Pancreas (tissue), 10 donors: ENCODE measurements around the gene C17orf78. TPM values are rescaled to one million over a fixed set of nuclear protein-coding genes. Genes with fewer than 3 reads are reported as not detected.

ENCODE experiments used
- ATAC-seq, 4 donors: fragments of 200-7000 bp; cut with Tn5 transposase; one replicate each; pipeline versions ENCODE4 v1.8.0 to v1.9.1; 2020; ENCODE audit warnings: mild to moderate bottlenecking in 4 of 4, moderate library complexity in 4 of 4
- DNase-seq, 6 donors: peaks; one replicate each; pipeline ENCODE4 v3.0.0-alpha.2; 2020
- FAIRE-seq: peaks from 2 replicates; lab custom pipeline; 2012; peaks lifted over from hg19 to GRCh38; lab: Jason Lieb, UNC
- H3K27ac ChIP-seq, 4 donors: fragments of 200-600 bp; sonication (generic); 1 replicate in 3 of 4; 2 replicates in 1 of 4; pipeline versions ENCODE4 v1.5.0 to v1.8.0; 2020
- H3K27me3 ChIP-seq, 4 donors: fragments of 200-600 bp; one replicate each; pipeline ENCODE4 v1.8.0; 2021
- H3K36me3 ChIP-seq, 3 donors: fragments of 200-600 bp; sonication (generic) in 1 of 3; one replicate each; pipeline versions ENCODE4 v1.5.0 to v1.8.0; 2020 to 2021
- H3K4me1 ChIP-seq, 3 donors: fragments of 200-600 bp; one replicate each; pipeline ENCODE4 v1.8.0; 2021
- H3K4me3 ChIP-seq, 4 donors: fragments of 200-600 bp; sonication (generic) in 2 of 4; one replicate each; pipeline versions ENCODE4 v1.5.0 to v1.8.0; 2020 to 2021
- H3K9me3 ChIP-seq, 4 donors: fragments of 200-600 bp; one replicate each; pipeline ENCODE4 v1.8.0; 2021
- CTCF ChIP-seq, 4 donors: fragments of 200-600 bp; sonication (generic) in 3 of 4; IDR thresholded peaks; one replicate each; pipeline versions ENCODE4 v1.5.0 to v1.8.0; 2021; ENCODE audit warnings: antibody characterized with exemption in 4 of 4
- WGBS, 2 donors: extraction: QIAGEN DNeasy Blood & Tissue Kit; methylation state at CpG; one replicate each; pipeline ENCODE4 v1.1.7; 2013; 5-methylcytosine and 5-hydroxymethylcytosine counted together
- intact Hi-C, 3 donors: fragments of 100-400 bp; cut with DNase I; formaldehyde crosslinking; loops; one replicate each; pipeline versions ENCODE4 v1.11.1 to v1.14.2; 2022
- polyA plus RNA-seq, 2 donors: library from polyadenylated mRNA; stranded (reverse); fragments of 200-250 nt; gene quantifications; one replicate each; pipeline ENCODE4 v1.2.3, GENCODE V29; 2013
- total RNA-seq, 6 donors: library from RNA; stranded (reverse); fragmentation: NEBNext Ultra II Directional in 4 of 6; extraction: Animal tissue kit (Norgen Biotek cat#: 25700) in 4 of 6; gene quantifications; one replicate each; pipeline versions ENCODE4 v1.2.1 to v1.2.4, GENCODE V29; 2021 to 2023
- donor health status: healthy with polysubstance abuse.
- donor health status: DM: no; HTN: no; CAD: no; lungs with moderate emphysema.
- donor health status: DM: no; HTN: no; CAD: no.
- donor health status: control.
- donor health status: control.
- donor health status: Bipolar disorder and iron deficiency.
- donor health status: DM: yes; HTN: yes; CAD: no.
- donor health status: DM: no; HTN: no; CAD: no.
- donor health status: DM: no; HTN: no; CAD: no.
- donor health status: DM: yes; HTN: yes; CAD: no.

C17orf78 gene
- total and polyA plus RNA-seq, 8 donors, result not detected

- H3K36me3 ChIP-seq, result no peaks in the 10 kb centered on the region
- intact Hi-C loops, result no loop called here
- H3K27ac ChIP-seq, result peak overlapping the region; percentile 71 to 88 (median 80)
- peaks cover 7 to 29% (median 7%) of the 10 kb centered on the region in 3 donors for H3K4me1 ChIP-seq
- FAIRE-seq (no peak), ATAC-seq (peak; percentile 88 to 96 (median 93)), DNase-seq (peak; percentile 95 to 97 (median 96))
- H3K4me3 ChIP-seq, result peak overlapping the region; percentile 58 to 99 (median 85)
- H3K27me3 ChIP-seq, result no peaks in the 10 kb centered on the region
- WGBS, 2 donors, result 0% methylated on average over 53 to 88 of the region's 88 CpGs
- no peaks in the 10 kb centered on the region for H3K9me3 ChIP-seq
- TF ChIP-seq CTCF (IDR thresholded peaks at IDR 0.05), result peak in 3 of 4 donors; percentile 6 to 24 (median 9)
Observed at GRCh38 chr17:37358830-37359681, 16.7 kb upstream of the C17orf78 start.

GRCh38 chr17:37359682-37360188 is 16.1 kb upstream of the C17orf78 start:
- ATAC-seq (peak; percentile 1 to 7 (median 1)), DNase-seq (no peak), FAIRE-seq (no peak)
- Histone ChIP-seq H3K27ac (peak overlapping the region; percentile 71 to 88 (median 80)), H3K36me3 (no peaks in the 10 kb centered on the region), H3K4me3 (peak overlapping the region; percentile 58 to 99 (median 85)), H3K9me3 (no peaks in the 10 kb centered on the region), H3K4me1 (peaks cover 7 to 29% (median 7%) of the 10 kb centered on the region in 3 donors), H3K27me3 (no peaks in the 10 kb centered on the region)
- 6 to 7% methylated on average over 17 to 18 of the region's 18 CpGs for WGBS, 2 donors
- TF ChIP-seq CTCF (IDR thresholded peaks at IDR 0.05), result no peak
- intact Hi-C loops, result no loop called here

GRCh38 chr17:37360632-37361031 is 15.2 kb upstream of the C17orf78 start:
- intact Hi-C loops, result no loop called here
- Histone ChIP-seq H3K4me1 (peaks cover 7 to 29% (median 7%) of the 10 kb centered on the region in 3 donors), H3K27ac (no peak overlapping the region), H3K9me3 (no peaks in the 10 kb centered on the region), H3K36me3 (no peaks in the 10 kb centered on the region), H3K27me3 (no peaks in the 10 kb centered on the region), H3K4me3 (no peak overlapping the region)
- FAIRE-seq (no peak), ATAC-seq (no peak), DNase-seq (no peak)
- TF ChIP-seq CTCF (IDR thresholded peaks at IDR 0.05), result no peak
- WGBS, 2 donors, result 74 to 86% methylated on average over 3 of the region's 3 CpGs

GRCh38 chr17:37361543-37361942 is 14.2 kb upstream of the C17orf78 start:
- DNase-seq, result no peak
- H3K9me3 ChIP-seq, result no peaks in the 10 kb centered on the region
- peaks cover 7 to 23% (median 7%) of the 10 kb centered on the region in 3 donors for H3K4me1 ChIP-seq
- no peak overlapping the region for H3K4me3 ChIP-seq
- 91 to 96% methylated on average over 4 of the region's 4 CpGs for WGBS, 2 donors
- H3K27me3 ChIP-seq, result no peaks in the 10 kb centered on the region
- intact Hi-C loops, result no loop called here
- ATAC-seq, result no peak
- no peaks in the 10 kb centered on the region for H3K36me3 ChIP-seq
- H3K27ac ChIP-seq, result no peak overlapping the region
- FAIRE-seq, result no peak
- no peak for TF ChIP-seq CTCF (IDR thresholded peaks at IDR 0.05)
